ENCODE results near the gene AKR7A3.
"Not testable (repeated sequence)": the region's sequence is repeated elsewhere in the genome, so short reads cannot be mapped to it uniquely, and the experiment has no call there.

GRCh38 chr1:19285366-19285765 lies 3.2 kb downstream of the AKR7A3 start:
- TF ChIP-seq USF2 (IDR thresholded peaks at IDR 0.05; ENCODE audit: low read depth, low read length); CTCF (conservative IDR thresholded peaks at IDR 0.05; ENCODE audit: low read depth, low read length); POLR2A (IDR thresholded peaks at IDR 0.05; ENCODE audit: low read depth, low read length); CEBPB (IDR thresholded peaks at IDR 0.05; ENCODE audit: low read depth, low read length); RAD21 (IDR thresholded peaks at IDR 0.05; ENCODE audit: low read length); RFX5 (IDR thresholded peaks at IDR 0.05; ENCODE audit: low read depth, low read length); MXI1 (IDR thresholded peaks at IDR 0.05; ENCODE audit: borderline replicate concordance, low read depth, low read length); CHD1 (IDR thresholded peaks at IDR 0.05; ENCODE audit: low read depth, low read length); FOS (IDR thresholded peaks at IDR 0.05; ENCODE audit: low read depth, low read length); BHLHE40 (IDR thresholded peaks at IDR 0.05; ENCODE audit: low read depth, low read length); ELK1 (IDR thresholded peaks at IDR 0.05; ENCODE audit: borderline replicate concordance, low read depth, low read length); MAZ (IDR thresholded peaks at IDR 0.05; ENCODE audit: borderline replicate concordance, low read depth, low read length); RCOR1 (IDR thresholded peaks at IDR 0.05; ENCODE audit: insufficient replicate concordance, low read length): not testable (repeated sequence)

Data from IMR-90 (cell line).